Esophagus squamous epithelium (tissue), 5 donors: Measurements from ENCODE around the gene EFS. TPM values are rescaled to one million over a fixed set of nuclear protein-coding genes. Genes with fewer than 3 reads are reported as not detected.
"Not testable (repeated sequence)": the region's sequence is repeated elsewhere in the genome, so short reads cannot be mapped to it uniquely, and the experiment has no call there.

Experiments
- DNase-seq: peaks from one replicate; lab custom pipeline; 2025; lab: John Stamatoyannopoulos, UW
- H3K27ac ChIP-seq, 4 donors: fragments of 200-600 bp; sonication (generic); one replicate each; pipeline ENCODE4 v1.5.1; 2016 to 2019; ENCODE audit warnings: mild to moderate bottlenecking in 1 of 4
- H3K27me3 ChIP-seq, 4 donors: fragments of 200-600 bp; sonication (generic); 1 replicate in 3 of 4; 2 replicates in 1 of 4; pipeline versions ENCODE4 v1.5.1 to v1.6.0; 2017 to 2021; ENCODE audit warnings: antibody characterized with exemption in 1 of 4
- H3K36me3 ChIP-seq, 3 donors: fragments of 200-600 bp; sonication (generic); one replicate each; pipeline ENCODE4 v1.5.1; 2016 to 2019
- H3K4me1 ChIP-seq, 3 donors: fragments of 200-600 bp; sonication (generic); one replicate each; pipeline ENCODE4 v1.5.1; 2017 to 2019
- H3K4me3 ChIP-seq, 4 donors: fragments of 200-600 bp; sonication (generic); 1 replicate in 3 of 4; 2 replicates in 1 of 4; pipeline ENCODE4 v1.5.1; 2016 to 2019; ENCODE audit warnings: mild to moderate bottlenecking in 2 of 4, moderate library complexity in 1 of 4
- H3K9me3 ChIP-seq, 3 donors: fragments of 200-600 bp; sonication (generic); one replicate each; pipeline ENCODE4 v1.5.1; 2016 to 2019
- POLR2A ChIP-seq, 4 donors: fragments of 450-650 bp; IDR thresholded peaks; one replicate each; pipeline ENCODE4 v1.6.1; 2017; ENCODE audit warnings: antibody characterized with exemption in 4 of 4, mild to moderate bottlenecking in 4 of 4, moderate library complexity in 3 of 4
- whole genome bisulfite sequencing, 2 donors: methylation state at CpG; one replicate each; pipeline ENCODE4 v1.1.5; 2018; 5-methylcytosine and 5-hydroxymethylcytosine counted together
- intact Hi-C: fragments of 100-400 bp; cut with DNase I; formaldehyde crosslinking; loops from one replicate; pipeline ENCODE4 v1.15.0; 2022
- total RNA-seq, 4 donors: library from RNA; depleted of rRNA; stranded (reverse); fragments of >200 nt; gene quantifications; one replicate each; pipeline ENCODE4 v1.1.0, GENCODE V29; 2016
- TF ChIP-seq, protein P1 (sequence below), 6 experiments: fragments of 450-650 bp in 4 of 6; fragments of 200-600 bp in 2 of 6; sonication (generic) in 2 of 6; IDR thresholded peaks; one replicate each; pipeline ENCODE4 v1.5.1; 2016 to 2019; ENCODE audit warnings: antibody characterized with exemption in 6 of 6, mild to moderate bottlenecking in 4 of 6, moderate library complexity in 4 of 6
- donor health status: DM: yes; HTN: yes; CAD: no.

The EFS gene
- total RNA-seq, 4 donors from 2014 or later: 17.8 to 34.4 (median 20.9) TPM

DNA sequence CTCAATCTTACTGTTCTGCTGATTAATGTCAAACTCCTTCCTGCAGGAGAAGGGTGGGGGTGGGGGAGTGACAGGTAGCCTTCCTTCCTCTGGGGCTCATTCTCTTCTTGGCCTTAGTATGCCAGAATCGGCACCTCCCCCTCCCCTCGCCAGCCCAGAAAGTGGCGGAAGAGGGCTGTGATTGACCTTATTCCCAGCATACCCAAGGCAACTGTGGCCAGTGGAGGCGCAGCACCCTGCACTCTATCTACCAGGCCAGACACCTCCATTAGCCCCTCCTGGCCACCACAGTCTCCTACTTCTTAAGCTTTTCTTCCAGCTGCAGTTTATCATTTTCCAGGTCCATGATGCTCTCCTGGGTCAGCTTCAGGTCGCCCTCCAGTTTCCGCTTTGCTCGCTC lies 27.6 kb upstream of the EFS start:
- no peaks in the 10 kb centered on the region for H3K4me1 ChIP-seq
- no peak for DNase-seq
- no peak overlapping the region for H3K4me3 ChIP-seq
- TF ChIP-seq POLR2A (IDR thresholded peaks at IDR 0.05): no peak
- TF ChIP-seq, protein P1, sequence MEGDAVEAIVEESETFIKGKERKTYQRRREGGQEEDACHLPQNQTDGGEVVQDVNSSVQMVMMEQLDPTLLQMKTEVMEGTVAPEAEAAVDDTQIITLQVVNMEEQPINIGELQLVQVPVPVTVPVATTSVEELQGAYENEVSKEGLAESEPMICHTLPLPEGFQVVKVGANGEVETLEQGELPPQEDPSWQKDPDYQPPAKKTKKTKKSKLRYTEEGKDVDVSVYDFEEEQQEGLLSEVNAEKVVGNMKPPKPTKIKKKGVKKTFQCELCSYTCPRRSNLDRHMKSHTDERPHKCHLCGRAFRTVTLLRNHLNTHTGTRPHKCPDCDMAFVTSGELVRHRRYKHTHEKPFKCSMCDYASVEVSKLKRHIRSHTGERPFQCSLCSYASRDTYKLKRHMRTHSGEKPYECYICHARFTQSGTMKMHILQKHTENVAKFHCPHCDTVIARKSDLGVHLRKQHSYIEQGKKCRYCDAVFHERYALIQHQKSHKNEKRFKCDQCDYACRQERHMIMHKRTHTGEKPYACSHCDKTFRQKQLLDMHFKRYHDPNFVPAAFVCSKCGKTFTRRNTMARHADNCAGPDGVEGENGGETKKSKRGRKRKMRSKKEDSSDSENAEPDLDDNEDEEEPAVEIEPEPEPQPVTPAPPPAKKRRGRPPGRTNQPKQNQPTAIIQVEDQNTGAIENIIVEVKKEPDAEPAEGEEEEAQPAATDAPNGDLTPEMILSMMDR (IDR thresholded peaks at IDR 0.05): no peak
- H3K9me3 ChIP-seq: no peaks in the 10 kb centered on the region
- H3K27ac ChIP-seq: no peak overlapping the region
- 77 to 84% methylated on average over 3 to 4 of the region's 7 CpGs for WGBS, 2 donors
- H3K36me3 ChIP-seq: no peaks in the 10 kb centered on the region
- intact Hi-C loops: no loop called here
- H3K27me3 ChIP-seq: peaks cover 0 to 18% (median 0%) of the 10 kb centered on the region in 4 donors

GRCh38 chr14:23389871-23390270 lies 24.9 kb upstream of the EFS start:
- DNase-seq, H3K9me3 ChIP-seq, H3K36me3 ChIP-seq, H3K4me3 ChIP-seq, H3K4me1 ChIP-seq, intact Hi-C loops, H3K27ac ChIP-seq: not testable (repeated sequence)
- peaks cover 0 to 18% (median 0%) of the 10 kb centered on the region in 4 donors for H3K27me3 ChIP-seq
- whole genome bisulfite sequencing, 2 donors: 87 to 88% methylated on average over 5 to 6 of the region's 19 CpGs

DNA sequence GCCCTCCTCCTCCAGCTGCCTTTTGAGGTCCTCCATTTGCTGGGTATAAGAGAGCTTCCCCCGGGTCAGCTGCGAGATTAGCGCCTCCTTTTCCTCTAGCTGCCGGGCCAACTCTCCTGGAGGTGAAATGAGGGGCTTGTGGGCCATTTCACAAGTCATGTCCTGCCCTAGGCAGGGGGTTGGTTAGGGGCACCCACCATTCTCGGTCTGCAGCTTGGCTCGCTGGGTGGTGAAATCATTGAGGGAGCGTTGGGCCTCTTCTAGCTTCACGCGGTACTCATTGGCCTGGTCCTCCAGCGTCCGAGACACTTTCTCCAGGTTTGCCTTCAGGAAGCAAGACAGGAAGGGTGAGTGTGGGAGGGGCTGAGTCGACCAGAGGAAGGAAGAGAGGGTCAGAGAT lies 24.4 kb upstream of the EFS start:
- Histone ChIP-seq H3K9me3 (no peaks in the 10 kb centered on the region), H3K27ac (no peak overlapping the region), H3K27me3 (peaks cover 0 to 18% (median 0%) of the 10 kb centered on the region in 4 donors), H3K4me1 (no peaks in the 10 kb centered on the region), H3K4me3 (no peak overlapping the region), H3K36me3 (no peaks in the 10 kb centered on the region)
- DNase-seq: no peak
- intact Hi-C loops: no loop called here
- TF ChIP-seq, protein P1 (IDR thresholded peaks at IDR 0.05): no peak
- TF ChIP-seq POLR2A (IDR thresholded peaks at IDR 0.05): no peak
- 58 to 64% methylated on average over 4 to 7 of the region's 12 CpGs for WGBS, 2 donors

GRCh38 chr14:23388996-23389395 lies 24.0 kb upstream of the EFS start:
- Histone ChIP-seq H3K36me3 (no peaks in the 10 kb centered on the region), H3K4me1 (no peaks in the 10 kb centered on the region), H3K27me3 (peaks cover 0 to 18% (median 0%) of the 10 kb centered on the region in 4 donors), H3K27ac (no peak overlapping the region), H3K4me3 (no peak overlapping the region), H3K9me3 (no peaks in the 10 kb centered on the region)
- WGBS, 2 donors: 70% methylated on average over 2 of the region's 8 CpGs; no CpG with 5 or more reads in 1 of the 2 donors
- no peak for DNase-seq
- TF ChIP-seq POLR2A (IDR thresholded peaks at IDR 0.05): no peak
- TF ChIP-seq, protein P1 (IDR thresholded peaks at IDR 0.05): no peak
- intact Hi-C loops: no loop called here

GRCh38 chr14:23387916-23388882 lies 23.2 kb upstream of the EFS start:
- no peaks in the 10 kb centered on the region for H3K4me1 ChIP-seq
- H3K27me3 ChIP-seq: peaks cover 0 to 18% (median 0%) of the 10 kb centered on the region in 4 donors
- no peaks in the 10 kb centered on the region for H3K36me3 ChIP-seq
- DNase-seq: no peak
- intact Hi-C loops: no loop called here
- no peak overlapping the region for H3K4me3 ChIP-seq
- no peak for TF ChIP-seq POLR2A (IDR thresholded peaks at IDR 0.05)
- TF ChIP-seq, protein P1 (IDR thresholded peaks at IDR 0.05): no peak
- WGBS, 2 donors: 68 to 70% methylated on average over 17 of the region's 26 CpGs
- H3K9me3 ChIP-seq: no peaks in the 10 kb centered on the region
- no peak overlapping the region for H3K27ac ChIP-seq
